K562 (cell line): ENCODE results near the gene RAI1. TPM values are rescaled to one million over a fixed set of nuclear protein-coding genes. Genes with fewer than 3 reads are reported as not detected.
A peak's percentile ranks its signal among the peaks of the same experiment; 100 is the strongest.

ENCODE experiments used
- ATAC-seq: fragments of 200-7000 bp; cut with Tn5 transposase; 3 replicates; pipeline ENCODE4 v1.9.1; 2020; ENCODE audit warnings: moderate library complexity
- BruUV-seq: library from RNA; stranded (reverse); fragments of 400-500 nt; replicated peaks from 2 replicates; lab custom pipeline; 2021; lab: Mats Ljungman, UMichigan
- CTCF ChIA-PET: fragments of 300-600 bp; formaldehyde crosslinking; extraction: SDS; loops from one replicate; lab custom pipeline; 2021; ENCODE audit warnings: low intra/inter-chr PET ratio; lab: Yijun Ruan, JAX
- POLR2A ChIA-PET: fragments of 300-600, 350-650 bp; sonication (Branson Sonifier 250); formaldehyde crosslinking; extraction: SDS; loops from one replicate; lab custom pipeline; 2021; ENCODE audit warnings: antibody characterized with exemption, inconsistent platforms; lab: Yijun Ruan, JAX
- DNase-seq, 4 experiments: peaks; one replicate each; pipeline versions ENCODE4 v3.0.0 to v3.0.0-alpha.2; 2011 to 2018; ENCODE audit warnings: low spot score in 3 of 4, mixed read lengths in 3 of 4; ENCODE audit errors: extremely low read depth in 1 of 4
- FAIRE-seq: peaks from 2 replicates; lab custom pipeline; 2011; peaks lifted over from hg19 to GRCh38; lab: Jason Lieb, UNC
- H2AFZ ChIP-seq: 2 replicates; pipeline ENCODE4 v1.6.0; 2011; ENCODE audit warnings: low read depth, low read length, control low read depth, inconsistent platforms
- H3K27ac ChIP-seq: fragments of 200-600 bp; 3 replicates; pipeline ENCODE4 v1.8.0; 2011; ENCODE audit warnings: low read depth, mild to moderate bottlenecking, control low read depth, inconsistent platforms, low read length, moderate library complexity, mixed read lengths; ENCODE audit errors: extremely low read depth
- H3K27me3 ChIP-seq, 2 experiments: fragments of 300-600 bp in 1 of 2; 2 replicates in 1 of 2; 3 replicates in 1 of 2; pipeline versions ENCODE4 v1.6.0 to v1.8.0; 2011; ENCODE audit warnings: inconsistent platforms in 2 of 2, low read length in 2 of 2, mild to moderate bottlenecking in 1 of 2, mixed read lengths in 1 of 2, moderate library complexity in 1 of 2; ENCODE audit not compliant: control insufficient read depth in 2 of 2, insufficient read depth in 2 of 2
- H3K36me3 ChIP-seq: fragments of 300-600 bp; 3 replicates; pipeline ENCODE4 v1.8.0; 2011; ENCODE audit warnings: mild to moderate bottlenecking, low read length, inconsistent platforms; ENCODE audit not compliant: control insufficient read depth, insufficient read depth
- H3K4me1 ChIP-seq, 2 experiments: fragments of 200-600 bp in 1 of 2; replicated peaks in 1 of 2; 2 replicates in 1 of 2; 3 replicates in 1 of 2; pipeline versions ENCODE4 v1.5.1 to v1.8.0; 2011; ENCODE audit warnings: inconsistent platforms in 2 of 2, low read length in 2 of 2, mild to moderate bottlenecking in 1 of 2, mixed read lengths in 1 of 2, moderate library complexity in 1 of 2; ENCODE audit not compliant: control insufficient read depth in 2 of 2, insufficient read depth in 2 of 2
- H3K4me2 ChIP-seq: 2 replicates; pipeline ENCODE4 v1.6.1; 2011; ENCODE audit warnings: low read length, control low read depth, inconsistent platforms, mixed read lengths; ENCODE audit not compliant: insufficient read depth
- H3K4me3 ChIP-seq: fragments of 200-600 bp; sonication (generic), shearing (Covaris generic); 2 replicates; pipeline ENCODE4 v1.5.1; 2016; ENCODE audit warnings: control low read depth, inconsistent platforms
- H3K79me2 ChIP-seq: fragments of 200-600 bp; 3 replicates; pipeline ENCODE4 v1.8.0; 2011; ENCODE audit warnings: low read length, inconsistent platforms; ENCODE audit not compliant: control insufficient read depth, insufficient read depth
- H3K9ac ChIP-seq, 2 experiments: 2 replicates each; pipeline versions ENCODE4 v1.6.0 to v1.6.1; 2011; ENCODE audit warnings: low read depth in 2 of 2, low read length in 2 of 2, control low read depth in 1 of 2, inconsistent platforms in 1 of 2, mild to moderate bottlenecking in 1 of 2, mixed read lengths in 1 of 2; ENCODE audit not compliant: insufficient read depth in 1 of 2
- H3K9me1 ChIP-seq: one replicate; pipeline ENCODE4 v1.6.0; 2011; ENCODE audit warnings: inconsistent platforms, mild to moderate bottlenecking, low read length, moderate library complexity; ENCODE audit not compliant: control insufficient read depth, insufficient read depth
- H3K9me3 ChIP-seq: replicated peaks from 2 replicates; pipeline ENCODE4 v1.5.1; 2011; ENCODE audit warnings: low read depth, low read length, inconsistent platforms; ENCODE audit not compliant: control insufficient read depth, insufficient read depth
- H4K20me1 ChIP-seq: replicated peaks from 2 replicates; pipeline ENCODE4 v1.6.1; 2011; ENCODE audit warnings: low read length, inconsistent platforms, mixed read lengths; ENCODE audit not compliant: control insufficient read depth, insufficient read depth
- ELK1 ChIP-seq: sonication (generic); formaldehyde crosslinking; IDR thresholded peaks from 2 replicates; pipeline ENCODE4 v1.8.1; 2022; ENCODE audit warnings: missing genetic modification reagents
- MEIS2 ChIP-seq: fragments of 450-650 bp; IDR thresholded peaks from 2 replicates; pipeline ENCODE4 v1.6.1; 2014; ENCODE audit warnings: mild to moderate bottlenecking; ENCODE audit not compliant: partially characterized antibody
- MNT ChIP-seq, 2 experiments: fragments of 450-650 bp; conservative IDR thresholded peaks; 2 replicates each; pipeline ENCODE4 v1.6.1; 2017; ENCODE audit warnings: mild to moderate bottlenecking in 2 of 2, moderate library complexity in 2 of 2
- ZNF282 ChIP-seq: sonication (generic); formaldehyde crosslinking; IDR thresholded peaks from 2 replicates; pipeline ENCODE4 v1.8.1; 2023; ENCODE audit warnings: missing genetic modification reagents
- WGBS: fragments of 100-300 bp; shearing (Covaris generic); methylation state at CpG from one replicate; pipeline ENCODE4 v1.1.6; 2016; ENCODE audit warnings: low coverage, mixed read lengths; ENCODE audit not compliant: insufficient coverage; ENCODE audit errors: missing lambda C conversion rate; 5-methylcytosine and 5-hydroxymethylcytosine counted together
- in situ Hi-C: fragments of 300-500 bp; cut with MboI; formaldehyde crosslinking; loops from 4 replicates; pipeline ENCODE4 v1.15.0; 2018; ENCODE audit warnings: inconsistent platforms, mixed read lengths
- intact Hi-C: fragments of 100-400 bp; cut with micrococcal nuclease; formaldehyde crosslinking; loops from 2 replicates; pipeline ENCODE4 v1.14.2; 2022
- polyA plus RNA-seq, 8 experiments: library from polyadenylated mRNA; depleted of rRNA in 4 of 8; stranded (reverse) in 5 of 8; unstranded in 3 of 8; fragments of >200 nt; fragmentation: Nextera tagmentation in 2 of 8; fragmentation: Illumina TruSeq in 1 of 8; extraction: Ambion mirVana in 2 of 8; extraction: Trizol in 1 of 8; gene quantifications; 2 replicates each; pipeline versions ENCODE4 v1.2.1 to v1.2.3, GENCODE V29; 2011 to 2014; ENCODE audit warnings: inconsistent platforms in 1 of 8, missing spikeins in 1 of 8
- total RNA-seq, 7 experiments: library from RNA; depleted of rRNA in 6 of 7; stranded (reverse); fragments of >200 nt in 6 of 7; fragmentation: Illumina TruSeq in 2 of 7; extraction: Trizol in 2 of 7; gene quantifications; 2 replicates each; pipeline versions ENCODE4 v1.2.1 to v1.2.3, GENCODE V29; 2011 to 2021; ENCODE audit warnings: low replicate concordance in 1 of 7

Gene RAI1
- total and polyA plus RNA-seq, 9 of the 15 experiments (the other 6 are each of a cell fraction or from before 2014, with no cell fraction given) = 0.68 to 19.9 (median 5.5) TPM

- in situ Hi-C loops = no loop called here
- Histone ChIP-seq H3K9me1 (no peaks in the 10 kb centered on the region), H4K20me1 (no peaks in the 10 kb centered on the region), H3K4me2 (no peak overlapping the region), H3K4me1 (peaks cover 37 to 84% of the 10 kb centered on the region in 2 experiments)
- no peak for FAIRE-seq
- TF ChIP-seq ZNF282 (CRISPR knock-in tag) (no peak), ELK1 (no peak), MEIS2 (no peak), MNT (conservative IDR thresholded peaks at IDR 0.05) (no peak)
- TF ChIP-seq, all 486 proteins: peak for 0
- Histone ChIP-seq H2AFZ (no peak overlapping the region), H3K36me3 (no peaks in the 10 kb centered on the region), H3K9me3 (no peaks in the 10 kb centered on the region), H3K4me3 (no peak overlapping the region), H3K27ac (no peak overlapping the region), H3K27me3 (no peaks in the 10 kb centered on the region), H3K79me2 (peaks cover 6% of the 10 kb centered on the region; the same call in 2 of the 3 replicates), H3K9ac (peak overlapping the region in 1 of 2 experiments; percentile 83; a peak in 1 of 4 replicates)
- 60% methylated on average over 8 of the region's 13 CpGs for WGBS
- no TSS peak for BruUV-seq
- no peak for ATAC-seq
- POLR2A ChIA-PET = interaction anchor here (1.9 to 5.7 kb wide), 2 partner anchors 7 to 9 kb away, joined by 7 to 39 read pairs; partner anchors contain the start of gene SREBF1
- DNase-seq = no peak
- CTCF ChIA-PET = no interaction called here
- intact Hi-C loops = no loop called here
Measured at GRCh38 chr17:17845046-17845775, 164.0 kb downstream of the RAI1 start.
